Endothelial cell of umbilical vein (primary cell): ENCODE measurements around the gene SKIC8.

Experiments
- EZH2 ChIP-seq: IDR thresholded peaks from 2 replicates; pipeline ENCODE4 v1.6.1; 2012; ENCODE audit warnings: borderline replicate concordance, low read depth, mild to moderate bottlenecking, moderate library complexity, low read length, inconsistent platforms; ENCODE audit not compliant: severe bottlenecking
- MYC ChIP-seq: IDR thresholded peaks from one replicate; pipeline ENCODE4 v1.6.1; 2011; ENCODE audit warnings: mild to moderate bottlenecking, low read depth, low read length
- POLR2A ChIP-seq: IDR thresholded peaks from 2 replicates; pipeline ENCODE4 v1.6.1; 2012; ENCODE audit warnings: low read depth, mild to moderate bottlenecking, control low read depth, low read length
- POLR2AphosphoS5 ChIP-seq: IDR thresholded peaks from 2 replicates; pipeline ENCODE4 v1.6.1; 2012; ENCODE audit warnings: low read depth, mild to moderate bottlenecking, control low read depth, low read length, moderate library complexity; ENCODE audit not compliant: insufficient read depth
- TF ChIP-seq, protein P1 (sequence below), 2 donors: IDR thresholded peaks; 1 replicate in 1 of 2; 2 replicates in 1 of 2; pipeline ENCODE4 v1.5.1; 2011; ENCODE audit warnings: low read length in 2 of 2, mild to moderate bottlenecking in 2 of 2, moderate library complexity in 2 of 2, control low read depth in 1 of 2, inconsistent platforms in 1 of 2, low read depth in 1 of 2; ENCODE audit not compliant: insufficient read depth in 1 of 2; ENCODE audit errors: extremely low read depth in 1 of 2
- TF ChIP-seq, protein P2 (sequence below): IDR thresholded peaks from 2 replicates; pipeline ENCODE4 v1.6.1; 2011; ENCODE audit not compliant: insufficient read depth, insufficient read length

DNA sequence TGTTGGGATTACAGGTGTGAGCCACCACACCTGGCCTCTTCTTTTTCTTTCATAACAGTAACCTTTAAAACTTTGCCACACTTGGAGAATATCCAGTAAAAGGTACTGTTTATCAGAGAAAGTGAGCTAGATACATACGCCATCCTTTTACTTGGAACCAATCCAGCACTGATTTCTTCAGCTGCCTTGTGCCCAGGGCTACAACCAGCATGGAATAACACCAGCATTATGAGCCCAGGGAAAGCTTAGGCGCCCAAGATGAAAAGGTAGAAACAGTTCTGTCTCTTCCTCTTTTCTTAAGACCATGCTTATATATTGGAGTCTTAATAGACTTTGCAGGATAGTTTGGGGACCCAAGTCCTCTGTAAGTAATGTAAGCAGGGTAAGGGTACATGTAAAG, 8.4 kb downstream of the SKIC8 start:
- TF ChIP-seq, protein P1, sequence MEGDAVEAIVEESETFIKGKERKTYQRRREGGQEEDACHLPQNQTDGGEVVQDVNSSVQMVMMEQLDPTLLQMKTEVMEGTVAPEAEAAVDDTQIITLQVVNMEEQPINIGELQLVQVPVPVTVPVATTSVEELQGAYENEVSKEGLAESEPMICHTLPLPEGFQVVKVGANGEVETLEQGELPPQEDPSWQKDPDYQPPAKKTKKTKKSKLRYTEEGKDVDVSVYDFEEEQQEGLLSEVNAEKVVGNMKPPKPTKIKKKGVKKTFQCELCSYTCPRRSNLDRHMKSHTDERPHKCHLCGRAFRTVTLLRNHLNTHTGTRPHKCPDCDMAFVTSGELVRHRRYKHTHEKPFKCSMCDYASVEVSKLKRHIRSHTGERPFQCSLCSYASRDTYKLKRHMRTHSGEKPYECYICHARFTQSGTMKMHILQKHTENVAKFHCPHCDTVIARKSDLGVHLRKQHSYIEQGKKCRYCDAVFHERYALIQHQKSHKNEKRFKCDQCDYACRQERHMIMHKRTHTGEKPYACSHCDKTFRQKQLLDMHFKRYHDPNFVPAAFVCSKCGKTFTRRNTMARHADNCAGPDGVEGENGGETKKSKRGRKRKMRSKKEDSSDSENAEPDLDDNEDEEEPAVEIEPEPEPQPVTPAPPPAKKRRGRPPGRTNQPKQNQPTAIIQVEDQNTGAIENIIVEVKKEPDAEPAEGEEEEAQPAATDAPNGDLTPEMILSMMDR (IDR thresholded peaks at IDR 0.05; ENCODE audit: extremely low read depth in 1 of 2, insufficient read depth in 1 of 2, low read depth in 1 of 2, low read length in 2 of 2): no peak
- no peak for TF ChIP-seq POLR2A
- no peak for TF ChIP-seq EZH2
- TF ChIP-seq POLR2AphosphoS5: no peak
- TF ChIP-seq, protein P2, sequence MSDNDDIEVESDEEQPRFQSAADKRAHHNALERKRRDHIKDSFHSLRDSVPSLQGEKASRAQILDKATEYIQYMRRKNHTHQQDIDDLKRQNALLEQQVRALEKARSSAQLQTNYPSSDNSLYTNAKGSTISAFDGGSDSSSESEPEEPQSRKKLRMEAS: no peak
- no peak for TF ChIP-seq MYC
